ENCODE data around the gene SEPTIN6. TPM values are rescaled to one million over a fixed set of nuclear protein-coding genes. Genes with fewer than 3 reads are reported as not detected.

Gene SEPTIN6
- total and polyA plus RNA-seq, 2 of the 8 experiments (the other 6 are each of a cell fraction or from before 2014, with no cell fraction given), result 31.0 to 42.6 TPM

GRCh38 chrX:119721487-119721886 lies 28.5 kb upstream of the SEPTIN6 start:
- Histone ChIP-seq H3K27ac (ENCODE audit: low read depth, low read length) (no peak overlapping the region), H4K91ac (replicated peaks; ENCODE audit: insufficient read length, low read length) (no peak overlapping the region), H3K14ac (ENCODE audit: insufficient read length) (no peak overlapping the region), H3K23me2 (ENCODE audit: low read depth, low read length) (no peaks in the 10 kb centered on the region), H3K79me2 (ENCODE audit: control insufficient read depth in 1 of 2, insufficient read depth in 2 of 2, low read length in 2 of 2) (no peaks in the 10 kb centered on the region), H2BK12ac (ENCODE audit: low read depth, low read length) (no peak overlapping the region), H2BK5ac (ENCODE audit: low read depth, low read length) (no peak overlapping the region), H3K4me2 (ENCODE audit: insufficient read depth in 1 of 2, low read depth in 2 of 2, low read length in 2 of 2) (no peak overlapping the region), H2AK5ac (ENCODE audit: low read depth, low read length) (no peak overlapping the region), H4K8ac (ENCODE audit: extremely low read depth, insufficient read depth, low read length) (no peak overlapping the region), H3K4me1 (replicated peaks in 1 of 4; ENCODE audit: control insufficient read depth in 3 of 4, insufficient read depth in 4 of 4, low read length in 3 of 4) (no peaks in the 10 kb centered on the region), H3K36me3 (ENCODE audit: control insufficient read depth in 2 of 4, insufficient read depth in 4 of 4, low read length in 3 of 4) (no peaks in the 10 kb centered on the region), H3K9ac (replicated peaks in 1 of 4; ENCODE audit: extremely low read depth in 1 of 4, low read depth in 3 of 4, low read length in 3 of 4) (no peak overlapping the region), H3K56ac (replicated peaks; ENCODE audit: insufficient read length, low read depth, low read length) (no peak overlapping the region), H2AFZ (ENCODE audit: low read length) (no peak overlapping the region), H3K4me3 (ENCODE audit: extremely low read depth in 1 of 4, insufficient read depth in 2 of 4, low read depth in 3 of 4, low read length in 4 of 4) (no peak overlapping the region), H4K20me1 (replicated peaks in 1 of 2; ENCODE audit: control insufficient read depth in 1 of 2, insufficient read depth in 2 of 2, low read length in 2 of 2) (no peaks in the 10 kb centered on the region), H2BK120ac (replicated peaks; ENCODE audit: low read depth, low read length) (no peak overlapping the region), H3K27me3 (replicated peaks in 1 of 4; ENCODE audit: control insufficient read depth in 3 of 4, extremely low read depth in 1 of 4, insufficient read depth in 3 of 4, low read length in 3 of 4) (no peaks in the 10 kb centered on the region), H3K79me1 (ENCODE audit: low read depth, low read length) (no peaks in the 10 kb centered on the region), H2BK15ac (ENCODE audit: low read length) (no peak overlapping the region), H2BK20ac (ENCODE audit: low read length) (no peak overlapping the region), H3K18ac (ENCODE audit: extremely low read depth, low read length) (no peak overlapping the region), H4K5ac (ENCODE audit: insufficient read length, low read depth, low read length) (no peak overlapping the region), H3K9me3 (ENCODE audit: insufficient read depth in 2 of 2, low read depth in 1 of 2, low read length in 1 of 2) (no peaks in the 10 kb centered on the region), H3K23ac (ENCODE audit: insufficient read length) (no peak overlapping the region), H3K4ac (replicated peaks; ENCODE audit: insufficient read length, low read depth, low read length) (no peak overlapping the region)
- TF ChIP-seq TAF1 (IDR thresholded peaks at IDR 0.05; ENCODE audit: low read depth, low read length) (no peak), JUN (IDR thresholded peaks at IDR 0.05; ENCODE audit: low read depth, low read length) (no peak), CREB1 (IDR thresholded peaks at IDR 0.05) (no peak), TEAD4 (IDR thresholded peaks at IDR 0.05; ENCODE audit: low read depth, low read length) (no peak), SUZ12 (IDR thresholded peaks at IDR 0.05; ENCODE audit: low read length) (no peak), CHD1 (IDR thresholded peaks at IDR 0.05; ENCODE audit: low read depth, low read length) (no peak), RFX5 (IDR thresholded peaks at IDR 0.05; ENCODE audit: borderline replicate concordance, low read depth, low read length) (no peak)
- WGBS, 2 experiments (ENCODE audit: extremely low coverage in 1 of 2, insufficient coverage in 1 of 2, insufficient read length in 1 of 2, insufficient replicate concordance in 2 of 2, low coverage in 1 of 2, low lambda C conversion rate in 2 of 2, missing lambda C conversion rate in 1 of 2), result 92% methylated on average over 6 of the region's 6 CpGs; no CpG with 5 or more reads in 1 of the 2 experiments
- ChIA-PET CTCF (ENCODE audit: partially characterized antibody) (interaction anchor here (0.7 kb wide), 1 partner anchor 209 kb away, joined by 3 read pairs; no protein-coding TSS in a partner anchor), POLR2A (ENCODE audit: partially characterized antibody) (no interaction called here)
- DNase-seq (ENCODE audit: low read depth in 1 of 2, low spot score in 2 of 2) (no peak), FAIRE-seq (no peak)
